ENCODE data around the gene CYSTM1.

CYSTM1 gene

GRCh38 chr5:140219068-140219991, 44.3 kb downstream of the CYSTM1 start:
- no peak overlapping the region for H3K4me3 ChIP-seq (ENCODE audit: low read depth, low read length)
- no peak for DNase-seq (ENCODE audit: low read depth)
- no peak for TF ChIP-seq MYC (IDR thresholded peaks at IDR 0.05; ENCODE audit: low read depth, low read length)
- no peak for TF ChIP-seq POLR2A (IDR thresholded peaks at IDR 0.05; ENCODE audit: extremely low read depth, insufficient read length)
- no peak for TF ChIP-seq CTCF (IDR thresholded peaks at IDR 0.05; ENCODE audit: low read depth, low read length)
- TF ChIP-seq, protein P1, sequence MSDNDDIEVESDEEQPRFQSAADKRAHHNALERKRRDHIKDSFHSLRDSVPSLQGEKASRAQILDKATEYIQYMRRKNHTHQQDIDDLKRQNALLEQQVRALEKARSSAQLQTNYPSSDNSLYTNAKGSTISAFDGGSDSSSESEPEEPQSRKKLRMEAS (IDR thresholded peaks at IDR 0.05; ENCODE audit: low read depth, low read length) = no peak

- no peak for TF ChIP-seq CTCF (IDR thresholded peaks at IDR 0.05; ENCODE audit: low read depth, low read length)
- TF ChIP-seq POLR2A (IDR thresholded peaks at IDR 0.05; ENCODE audit: extremely low read depth, insufficient read length) = no peak
- TF ChIP-seq, protein P1 (IDR thresholded peaks at IDR 0.05; ENCODE audit: low read depth, low read length) = no peak
- TF ChIP-seq MYC (IDR thresholded peaks at IDR 0.05; ENCODE audit: low read depth, low read length) = no peak
- no peak for DNase-seq (ENCODE audit: low read depth)
- no peak overlapping the region for H3K4me3 ChIP-seq (ENCODE audit: low read depth, low read length)
Measured at GRCh38 chr5:140220032-140220697, 45.2 kb downstream of the CYSTM1 start.

DNA sequence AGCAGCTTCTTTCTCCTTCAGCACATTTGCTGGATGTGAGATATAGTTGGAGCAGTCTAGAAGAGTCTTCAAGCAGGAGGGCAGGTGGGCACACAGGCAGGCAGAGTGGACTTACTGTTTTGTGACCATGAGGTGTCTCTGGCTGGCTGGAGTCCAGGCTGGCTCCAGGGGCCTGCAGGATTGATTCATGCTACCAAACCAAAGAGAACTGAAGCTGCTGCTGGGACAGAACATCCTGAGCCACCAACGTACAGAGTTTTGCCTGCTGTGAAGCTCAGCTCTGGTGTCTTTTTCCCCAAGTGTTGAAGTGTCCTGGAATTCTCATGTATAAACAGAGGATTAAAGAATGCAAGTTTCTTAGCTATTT, 45.7 kb downstream of the CYSTM1 start:
- no peak for DNase-seq (ENCODE audit: low read depth)
- TF ChIP-seq POLR2A (IDR thresholded peaks at IDR 0.05; ENCODE audit: extremely low read depth, insufficient read length) (no peak), MYC (IDR thresholded peaks at IDR 0.05; ENCODE audit: low read depth, low read length) (no peak), CTCF (IDR thresholded peaks at IDR 0.05; ENCODE audit: low read depth, low read length) (no peak)
- TF ChIP-seq, protein P1 (IDR thresholded peaks at IDR 0.05; ENCODE audit: low read depth, low read length) = no peak
- no peak overlapping the region for H3K4me3 ChIP-seq (ENCODE audit: low read depth, low read length)

GRCh38 chr5:140221697-140222223, 46.8 kb downstream of the CYSTM1 start:
- DNase-seq (ENCODE audit: low read depth) = no peak
- no peak overlapping the region for H3K4me3 ChIP-seq (ENCODE audit: low read depth, low read length)
- TF ChIP-seq MYC (IDR thresholded peaks at IDR 0.05; ENCODE audit: low read depth, low read length) (no peak), POLR2A (IDR thresholded peaks at IDR 0.05; ENCODE audit: extremely low read depth, insufficient read length) (no peak), CTCF (IDR thresholded peaks at IDR 0.05; ENCODE audit: low read depth, low read length) (no peak)
- TF ChIP-seq, protein P1 (IDR thresholded peaks at IDR 0.05; ENCODE audit: low read depth, low read length) = no peak

GRCh38 chr5:140222416-140222815, 47.4 kb downstream of the CYSTM1 start:
- TF ChIP-seq POLR2A (IDR thresholded peaks at IDR 0.05; ENCODE audit: extremely low read depth, insufficient read length) (no peak), CTCF (IDR thresholded peaks at IDR 0.05; ENCODE audit: low read depth, low read length) (no peak), MYC (IDR thresholded peaks at IDR 0.05; ENCODE audit: low read depth, low read length) (no peak)
- TF ChIP-seq, protein P1 (IDR thresholded peaks at IDR 0.05; ENCODE audit: low read depth, low read length) = no peak
- no peak overlapping the region for H3K4me3 ChIP-seq (ENCODE audit: low read depth, low read length)
- DNase-seq (ENCODE audit: low read depth) = no peak

Data from NB4 (cell line).